Neuronal stem cell (in vitro differentiated cells): ENCODE measurements around the gene RBM43.

Experiments used
- DNase-seq: peaks from one replicate; pipeline ENCODE4 v3.0.0-alpha.2; 2013; ENCODE audit warnings: low spot score
- H2AFZ ChIP-seq: one replicate; pipeline ENCODE4 v1.6.1; 2013; ENCODE audit warnings: mild to moderate bottlenecking, low read length, inconsistent platforms
- H2AK5ac ChIP-seq: 2 replicates; pipeline ENCODE4 v1.6.1; 2013; ENCODE audit warnings: low read depth, mild to moderate bottlenecking, inconsistent platforms, low read length, moderate library complexity, mixed read lengths
- H2BK120ac ChIP-seq: 2 replicates; pipeline ENCODE4 v1.6.1; 2013; ENCODE audit warnings: low read depth, mild to moderate bottlenecking, inconsistent platforms, low read length, moderate library complexity, mixed read lengths
- H2BK12ac ChIP-seq: one replicate; pipeline ENCODE4 v1.6.1; 2013; ENCODE audit warnings: low read length, inconsistent platforms
- H2BK15ac ChIP-seq: 2 replicates; pipeline ENCODE4 v1.6.1; 2013; ENCODE audit warnings: mild to moderate bottlenecking, low read length, inconsistent platforms, mixed read lengths
- H2BK5ac ChIP-seq: one replicate; pipeline ENCODE4 v1.6.1; 2013; ENCODE audit warnings: inconsistent platforms, mild to moderate bottlenecking, low read length, moderate library complexity
- H3K14ac ChIP-seq: one replicate; pipeline ENCODE4 v1.6.1; 2013; ENCODE audit warnings: low read length, inconsistent platforms
- H3K18ac ChIP-seq: 2 replicates; pipeline ENCODE4 v1.6.1; 2013; ENCODE audit warnings: low read length, inconsistent platforms
- H3K23ac ChIP-seq: 2 replicates; pipeline ENCODE4 v1.6.1; 2013; ENCODE audit warnings: low read depth, mild to moderate bottlenecking, mixed read lengths, low read length, inconsistent platforms; ENCODE audit not compliant: poor library complexity
- H3K27ac ChIP-seq: replicated peaks from 3 replicates; pipeline ENCODE4 v1.5.1; 2013; ENCODE audit warnings: low read length, inconsistent platforms
- H3K27me3 ChIP-seq, 3 experiments: 2 replicates each; pipeline ENCODE4 v1.6.1; 2013; ENCODE audit warnings: low read length in 3 of 3, mild to moderate bottlenecking in 2 of 3, inconsistent platforms in 1 of 3, low read depth in 1 of 3, mixed read lengths in 1 of 3, moderate library complexity in 1 of 3; ENCODE audit not compliant: control insufficient read depth in 3 of 3, insufficient read depth in 3 of 3
- H3K36me3 ChIP-seq, 2 donors: replicated peaks in 1 of 2; 2 replicates each; pipeline ENCODE4 v1.6.1; 2013; ENCODE audit warnings: low read length in 2 of 2; ENCODE audit not compliant: control insufficient read depth in 2 of 2, insufficient read depth in 2 of 2
- H3K4ac ChIP-seq: 2 replicates; pipeline ENCODE4 v1.6.1; 2013; ENCODE audit warnings: inconsistent platforms, mild to moderate bottlenecking, low read length, moderate library complexity
- H3K4me1 ChIP-seq, 2 donors: 1 replicate in 1 of 2; 2 replicates in 1 of 2; pipeline ENCODE4 v1.6.1; 2013; ENCODE audit warnings: low read length in 2 of 2, low read depth in 1 of 2; ENCODE audit not compliant: control insufficient read depth in 2 of 2, insufficient read depth in 1 of 2
- H3K4me2 ChIP-seq: one replicate; pipeline ENCODE4 v1.6.1; 2013; ENCODE audit warnings: mild to moderate bottlenecking, low read length, inconsistent platforms; ENCODE audit not compliant: insufficient read depth, poor library complexity, severe bottlenecking
- H3K4me3 ChIP-seq, 2 donors: 2 replicates each; pipeline ENCODE4 v1.5.1; 2013; ENCODE audit warnings: low read length in 2 of 2, mild to moderate bottlenecking in 2 of 2, inconsistent platforms in 1 of 2, moderate library complexity in 1 of 2
- H3K79me1 ChIP-seq: one replicate; pipeline ENCODE4 v1.6.1; 2013; ENCODE audit warnings: low read depth, mild to moderate bottlenecking, inconsistent platforms, low read length, moderate library complexity
- H3K9ac ChIP-seq: one replicate; pipeline ENCODE4 v1.6.1; 2013; ENCODE audit warnings: mild to moderate bottlenecking, low read depth, low read length, inconsistent platforms; ENCODE audit not compliant: poor library complexity
- H3K9me3 ChIP-seq, 2 donors: replicated peaks in 1 of 2; 2 replicates each; pipeline versions ENCODE3 to v1.6.1; 2013; ENCODE audit warnings: low read length in 2 of 2, mild to moderate bottlenecking in 2 of 2, inconsistent platforms in 1 of 2, low read depth in 1 of 2, mixed read lengths in 1 of 2, moderate library complexity in 1 of 2; ENCODE audit not compliant: control insufficient read depth in 2 of 2, insufficient read depth in 1 of 2
- H4K8ac ChIP-seq: one replicate; pipeline ENCODE4 v1.6.1; 2013; ENCODE audit warnings: low read depth, mild to moderate bottlenecking, inconsistent platforms, low read length, moderate library complexity
- H4K91ac ChIP-seq: one replicate; pipeline ENCODE4 v1.6.1; 2013; ENCODE audit warnings: low read length, low read depth, mild to moderate bottlenecking, inconsistent platforms; ENCODE audit not compliant: poor library complexity
- WGBS, 2 donors: extraction: QIAGEN DNeasy Blood & Tissue Kit; methylation state at CpG; one replicate each; pipeline ENCODE4 v1.1.7; 2013; ENCODE audit warnings: missing lambda C conversion rate in 2 of 2, mixed read lengths in 1 of 2; ENCODE audit not compliant: insufficient read length in 2 of 2, insufficient replicate concordance in 1 of 2; ENCODE audit errors: extremely low coverage in 2 of 2; 5-methylcytosine and 5-hydroxymethylcytosine counted together

The RBM43 gene

GRCh38 chr2:151207100-151207499 is 54.6 kb downstream of the RBM43 start:
- Histone ChIP-seq H3K4me3 (no peak overlapping the region), H2BK5ac (no peak overlapping the region), H2AFZ (no peak overlapping the region), H3K9ac (no peak overlapping the region), H3K4ac (no peak overlapping the region), H3K18ac (no peak overlapping the region), H3K36me3 (no peaks in the 10 kb centered on the region), H3K14ac (no peak overlapping the region), H3K27ac (no peak overlapping the region), H2AK5ac (no peak overlapping the region), H3K79me1 (no peaks in the 10 kb centered on the region), H2BK12ac (no peak overlapping the region), H3K4me2 (no peak overlapping the region), H3K23ac (no peak overlapping the region), H3K9me3 (no peaks in the 10 kb centered on the region), H4K8ac (no peak overlapping the region), H3K4me1 (peaks cover 4 to 13% of the 10 kb centered on the region in 2 donors), H4K91ac (no peak overlapping the region), H3K27me3 (no peaks in the 10 kb centered on the region), H2BK120ac (no peak overlapping the region), H2BK15ac (no peak overlapping the region)
- no CpG with 5 or more reads among the region's 3 CpGs for WGBS, 2 donors
- no peak for DNase-seq

- Histone ChIP-seq H2BK15ac (no peak overlapping the region), H4K91ac (no peak overlapping the region), H3K27me3 (no peaks in the 10 kb centered on the region), H2AFZ (no peak overlapping the region), H3K4me1 (peaks cover 4 to 13% of the 10 kb centered on the region in 2 donors), H2BK12ac (no peak overlapping the region), H2BK120ac (no peak overlapping the region), H4K8ac (no peak overlapping the region), H2AK5ac (no peak overlapping the region), H2BK5ac (no peak overlapping the region), H3K4me2 (no peak overlapping the region), H3K9ac (no peak overlapping the region), H3K23ac (no peak overlapping the region), H3K27ac (no peak overlapping the region), H3K4me3 (no peak overlapping the region), H3K18ac (no peak overlapping the region), H3K14ac (no peak overlapping the region), H3K79me1 (no peaks in the 10 kb centered on the region), H3K4ac (no peak overlapping the region), H3K9me3 (no peaks in the 10 kb centered on the region), H3K36me3 (no peaks in the 10 kb centered on the region)
- no CpG with 5 or more reads among the region's 4 CpGs for WGBS, 2 donors
- no peak for DNase-seq
These were observed 55.2 kb downstream of the RBM43 start for GRCh38 chr2:151206446-151206968.

GRCh38 chr2:151205571-151205970 is 56.1 kb downstream of the RBM43 start:
- Histone ChIP-seq H3K4ac (no peak overlapping the region), H3K4me2 (no peak overlapping the region), H3K9me3 (no peaks in the 10 kb centered on the region), H2BK12ac (no peak overlapping the region), H3K36me3 (no peaks in the 10 kb centered on the region), H2AK5ac (no peak overlapping the region), H4K91ac (no peak overlapping the region), H3K27ac (no peak overlapping the region), H3K23ac (no peak overlapping the region), H3K79me1 (no peaks in the 10 kb centered on the region), H2AFZ (peak overlapping the region; percentile 53), H3K18ac (no peak overlapping the region), H2BK15ac (no peak overlapping the region), H2BK5ac (no peak overlapping the region), H3K4me3 (no peak overlapping the region), H3K14ac (no peak overlapping the region), H4K8ac (no peak overlapping the region), H3K9ac (no peak overlapping the region), H3K27me3 (no peaks in the 10 kb centered on the region), H3K4me1 (peaks cover 4 to 19% of the 10 kb centered on the region in 2 donors), H2BK120ac (no peak overlapping the region)
- WGBS, 2 donors, result no CpG with 5 or more reads among the region's 3 CpGs
- no peak for DNase-seq

DNA sequence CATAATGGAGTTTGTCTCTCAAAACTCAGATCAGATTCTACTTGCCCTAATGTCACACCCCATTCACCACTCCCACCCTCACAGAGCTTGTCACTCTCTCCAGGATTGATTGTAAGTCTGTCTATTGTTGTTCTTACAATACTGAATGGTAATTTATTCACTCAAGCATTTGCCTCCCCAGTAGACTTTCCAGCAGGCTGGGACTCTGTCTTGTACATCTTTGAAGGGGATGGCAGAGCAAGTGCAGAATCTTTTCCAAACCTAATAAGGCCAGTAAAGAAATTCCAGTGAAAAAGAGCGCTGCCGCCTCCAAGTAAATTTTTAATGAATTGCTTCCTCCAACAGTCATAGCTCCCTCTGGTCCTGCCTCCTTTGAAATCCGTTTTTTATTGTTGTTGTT is 56.9 kb downstream of the RBM43 start:
- Histone ChIP-seq H3K36me3 (no peaks in the 10 kb centered on the region), H3K4me3 (no peak overlapping the region), H3K27ac (no peak overlapping the region), H4K91ac (no peak overlapping the region), H3K4me1 (peaks cover 4 to 21% of the 10 kb centered on the region in 2 donors), H3K27me3 (no peaks in the 10 kb centered on the region), H2BK120ac (no peak overlapping the region), H2AK5ac (no peak overlapping the region), H3K9ac (no peak overlapping the region), H2BK12ac (no peak overlapping the region), H3K4me2 (no peak overlapping the region), H2AFZ (peak overlapping the region; percentile 53), H3K18ac (no peak overlapping the region), H3K23ac (no peak overlapping the region), H2BK15ac (no peak overlapping the region), H4K8ac (no peak overlapping the region), H3K14ac (no peak overlapping the region), H3K9me3 (no peaks in the 10 kb centered on the region), H3K79me1 (no peaks in the 10 kb centered on the region), H3K4ac (no peak overlapping the region), H2BK5ac (no peak overlapping the region)
- no CpG with 5 or more reads among the region's 3 CpGs for WGBS, 2 donors
- peak; percentile 27 for DNase-seq
